OCI-M2 (cell line): ENCODE measurements around the gene CACNA2D4.

ENCODE experiments used
- DNase-seq: peaks from one replicate; lab custom pipeline; 2025; ENCODE audit not compliant: unreplicated experiment; lab: John Stamatoyannopoulos, UW

The CACNA2D4 gene

DNA sequence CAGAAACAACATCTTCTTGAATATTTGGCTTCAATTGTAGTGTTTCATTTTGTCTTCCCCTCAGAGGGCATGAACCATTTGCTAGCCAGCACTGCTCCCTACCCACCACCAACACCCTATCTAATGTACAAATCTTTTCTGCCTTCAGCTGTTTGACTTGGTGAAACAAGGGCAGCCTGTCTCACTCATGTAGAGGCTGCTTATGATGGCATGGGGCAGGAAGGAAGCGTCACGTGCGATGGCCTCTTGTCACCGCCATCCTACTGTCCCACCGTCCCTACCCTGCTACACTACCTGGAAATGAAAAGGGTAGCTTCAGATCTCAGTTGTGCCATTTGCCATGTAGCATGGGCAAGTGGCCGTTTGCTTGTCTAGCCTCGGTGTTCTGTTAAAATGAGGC lies 128.0 kb downstream of the CACNA2D4 start:
- no peak for DNase-seq

DNA sequence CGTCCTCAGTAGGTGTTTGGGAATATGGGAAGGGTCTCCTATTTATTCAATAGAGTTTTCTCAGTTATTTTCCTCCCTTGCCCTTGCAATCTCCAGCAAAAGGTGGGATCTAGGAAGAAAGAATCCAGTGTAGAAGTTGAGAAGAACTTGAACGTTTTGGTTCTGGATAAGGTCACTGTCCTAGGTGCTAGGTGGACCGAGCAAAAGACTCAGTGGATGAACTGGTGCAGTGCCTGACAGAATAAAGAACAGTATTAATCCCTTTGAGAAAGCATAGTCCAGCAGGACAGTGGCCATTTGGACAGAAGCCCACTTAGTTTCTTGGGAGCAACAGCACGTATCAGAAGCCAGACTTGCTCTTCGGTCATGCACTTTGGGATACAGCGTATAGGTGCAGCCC lies 130.7 kb downstream of the CACNA2D4 start:
- no peak for DNase-seq

DNA sequence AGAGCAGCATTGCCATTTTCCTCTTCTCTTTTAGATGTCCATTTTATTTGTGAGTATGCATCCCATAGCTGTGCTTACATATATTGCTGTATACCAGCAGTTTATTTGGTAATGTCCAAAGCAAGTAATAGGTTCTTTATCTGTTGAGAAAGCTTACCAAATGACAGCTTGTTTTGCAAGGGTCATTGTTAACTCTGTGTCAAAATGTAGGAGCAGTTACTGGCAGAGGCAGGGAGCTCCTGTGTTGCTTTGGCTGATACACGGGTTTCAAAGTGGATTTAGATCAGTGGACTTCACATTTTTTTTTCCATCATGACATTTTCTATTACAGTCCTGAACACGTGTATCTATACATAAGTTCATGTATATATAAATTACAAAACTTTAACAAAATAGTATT lies 136.2 kb downstream of the CACNA2D4 start:
- DNase-seq = no peak

DNA sequence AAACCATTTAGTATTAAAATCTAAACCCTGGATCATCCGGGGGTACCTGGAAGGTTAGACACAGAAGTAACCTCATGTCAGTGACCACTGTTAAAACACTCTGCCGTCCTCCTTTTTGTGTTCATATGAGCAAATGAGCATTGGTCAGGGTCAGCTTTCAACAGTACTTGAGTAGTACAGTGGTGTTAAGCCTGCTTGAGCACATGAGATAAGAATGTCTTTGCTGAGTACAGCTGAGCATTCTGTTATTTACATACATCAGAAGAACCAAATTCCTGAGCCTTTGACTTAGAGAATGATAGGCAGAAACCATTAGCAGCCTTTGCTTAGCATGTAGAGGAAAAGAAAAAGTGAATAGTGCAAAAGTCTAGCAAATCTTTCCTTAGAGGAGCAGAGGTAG lies 136.7 kb downstream of the CACNA2D4 start:
- no peak for DNase-seq

DNA sequence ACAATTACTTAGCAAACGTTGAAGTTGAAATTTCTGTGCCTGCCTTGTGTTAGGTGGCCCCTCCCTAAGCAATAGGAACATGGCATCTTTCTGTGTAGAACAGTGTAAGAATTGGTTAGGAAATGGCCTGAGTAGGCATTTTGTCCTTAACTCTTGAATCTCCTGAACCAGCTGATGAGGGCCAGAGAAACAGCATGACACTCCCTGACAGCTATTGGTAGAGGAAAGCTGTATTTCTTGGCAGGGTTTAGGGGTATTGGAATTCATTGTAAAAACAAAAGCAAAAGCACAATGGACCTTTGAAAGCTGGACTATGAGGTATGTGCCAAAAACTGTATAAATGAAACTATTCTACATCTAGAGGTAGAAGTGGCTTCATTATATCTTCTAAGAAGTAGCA lies 138.7 kb downstream of the CACNA2D4 start:
- DNase-seq = no peak

DNA sequence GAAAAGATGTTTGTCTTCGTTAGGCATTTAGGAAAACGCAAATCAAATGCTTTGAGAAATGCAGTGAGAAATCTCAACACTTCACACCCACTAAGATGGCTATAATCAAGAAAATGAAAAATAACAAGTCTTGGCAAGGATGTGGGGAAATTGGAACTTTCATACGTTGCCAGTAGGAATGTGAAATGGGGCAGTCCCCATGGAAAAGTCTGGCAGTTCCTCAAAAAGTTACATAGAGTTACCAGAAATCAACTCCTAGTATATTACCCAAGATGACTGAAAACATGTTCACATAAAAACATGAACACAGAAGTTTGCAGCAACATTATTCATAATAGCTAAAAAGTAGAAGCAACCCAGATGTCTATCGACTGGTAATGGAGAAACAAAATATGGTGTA lies 139.5 kb downstream of the CACNA2D4 start:
- no peak for DNase-seq

DNA sequence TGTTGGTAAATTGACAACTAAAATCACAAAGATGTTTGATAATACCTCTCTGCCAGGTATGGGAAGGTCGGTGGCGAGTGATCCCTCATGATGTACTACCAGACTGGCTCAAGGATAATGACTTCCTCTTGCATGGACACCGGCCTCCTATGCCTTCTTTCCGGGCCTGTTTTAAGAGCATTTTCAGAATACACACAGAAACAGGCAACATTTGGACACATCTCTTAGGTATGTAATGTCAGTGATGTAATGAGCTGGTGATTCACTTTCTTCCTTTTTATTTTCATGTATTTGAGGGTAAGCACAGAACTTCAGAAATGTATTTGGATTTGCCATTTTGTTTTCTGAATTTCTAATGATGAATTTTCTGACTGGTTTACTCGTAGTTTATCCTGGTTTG lies 140.7 kb downstream of the CACNA2D4 start:
- no peak for DNase-seq

DNA sequence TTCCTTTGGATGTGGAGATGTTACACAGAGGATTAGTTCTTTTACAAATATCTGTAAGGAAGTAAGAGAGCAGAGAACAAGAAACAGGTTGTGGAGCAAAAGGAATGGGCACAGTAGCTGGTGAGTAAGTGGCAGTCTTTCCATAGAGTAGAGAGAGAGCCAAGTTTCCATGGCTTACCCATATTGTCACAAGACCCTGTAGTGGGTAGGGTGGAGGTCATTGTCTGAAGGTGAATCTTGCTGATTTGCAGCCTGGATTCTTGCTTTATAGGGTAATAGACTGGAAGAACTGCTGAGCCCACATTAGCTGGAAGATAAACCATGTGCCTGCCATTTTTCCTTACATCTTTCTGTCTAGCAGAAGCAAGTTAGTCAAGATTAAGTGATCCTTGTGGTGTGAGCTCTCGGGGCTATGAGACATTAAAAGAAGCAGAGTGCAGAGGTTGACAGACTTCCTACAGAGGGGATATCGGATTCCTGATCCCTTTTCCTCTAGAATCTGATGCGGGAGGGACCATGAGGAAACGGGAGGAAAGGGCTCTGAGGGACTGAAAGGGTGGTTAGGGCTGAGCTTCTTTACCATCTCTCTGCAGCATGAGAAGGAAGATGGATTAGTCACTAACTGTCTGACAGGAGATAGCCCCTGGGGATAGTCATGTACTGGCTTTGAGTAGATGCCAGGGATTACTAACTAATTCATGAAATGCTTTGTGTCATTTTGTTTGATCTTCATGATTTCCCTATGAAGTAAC lies 142.1 kb downstream of the CACNA2D4 start:
- no peak for DNase-seq

DNA sequence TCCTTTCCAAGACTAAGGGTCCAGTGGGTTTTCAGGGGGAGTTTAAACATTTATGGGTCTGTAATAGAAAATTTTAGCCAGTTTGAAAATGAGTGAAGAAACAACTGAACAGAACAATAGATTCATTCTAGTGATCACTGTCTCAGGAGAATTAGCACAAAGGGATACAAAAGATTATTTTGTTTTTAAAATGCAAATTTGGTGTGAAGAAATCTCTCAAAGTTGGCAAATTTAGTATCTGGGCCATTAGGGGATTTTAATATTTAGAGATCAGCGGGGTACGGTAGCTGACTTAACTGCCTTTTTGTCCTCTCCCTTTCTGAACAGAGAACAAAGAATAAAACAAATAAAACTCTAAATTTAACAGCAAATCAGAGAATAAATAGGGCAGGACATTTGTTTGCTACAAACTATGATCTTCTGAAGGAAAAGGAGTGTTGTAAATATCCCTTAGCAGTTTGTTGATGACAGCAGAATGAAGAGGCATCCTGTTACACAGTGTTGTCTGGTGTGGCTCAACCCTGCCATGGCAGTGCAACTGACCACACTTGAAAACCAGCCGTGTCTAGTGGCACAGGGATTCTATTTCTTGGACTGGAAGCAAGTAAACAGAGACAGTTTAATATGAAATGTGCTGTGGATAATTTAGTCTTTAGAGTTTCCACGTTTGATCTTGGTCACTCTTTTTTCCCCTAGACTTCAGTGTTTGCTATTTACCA lies 144.4 kb downstream of the CACNA2D4 start:
- no peak for DNase-seq

DNA sequence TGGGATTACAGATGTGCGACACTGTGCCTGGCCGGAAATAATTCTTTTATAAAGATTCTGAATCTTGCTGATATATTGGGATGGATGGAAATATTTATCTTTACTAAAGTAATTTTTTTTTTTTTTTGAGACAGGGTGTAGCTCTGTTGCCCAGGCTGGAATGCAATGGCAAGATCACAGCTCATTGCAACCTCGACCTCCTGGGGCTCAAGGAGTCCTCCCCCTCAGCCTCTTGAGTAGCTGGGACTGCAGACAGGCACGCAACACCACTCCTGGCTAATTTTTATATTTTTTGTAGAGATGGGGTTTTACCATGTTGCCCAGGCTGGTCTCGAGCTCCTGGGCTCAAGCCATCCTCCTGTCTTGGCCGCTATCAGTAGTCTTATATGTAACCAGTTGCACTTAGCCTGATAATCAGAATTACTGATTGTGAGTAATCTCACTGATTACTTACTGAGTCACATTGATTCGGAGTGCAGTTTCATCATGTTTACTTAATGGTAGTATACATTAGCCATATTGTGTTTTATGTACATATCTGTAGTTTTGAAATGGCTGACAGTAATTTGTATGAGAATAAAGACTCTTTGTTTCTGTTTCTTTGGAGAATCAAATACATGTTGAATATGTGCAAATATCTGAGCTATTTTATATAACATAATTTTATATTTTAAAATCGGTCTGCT lies 148.5 kb downstream of the CACNA2D4 start:
- no peak for DNase-seq

DNA sequence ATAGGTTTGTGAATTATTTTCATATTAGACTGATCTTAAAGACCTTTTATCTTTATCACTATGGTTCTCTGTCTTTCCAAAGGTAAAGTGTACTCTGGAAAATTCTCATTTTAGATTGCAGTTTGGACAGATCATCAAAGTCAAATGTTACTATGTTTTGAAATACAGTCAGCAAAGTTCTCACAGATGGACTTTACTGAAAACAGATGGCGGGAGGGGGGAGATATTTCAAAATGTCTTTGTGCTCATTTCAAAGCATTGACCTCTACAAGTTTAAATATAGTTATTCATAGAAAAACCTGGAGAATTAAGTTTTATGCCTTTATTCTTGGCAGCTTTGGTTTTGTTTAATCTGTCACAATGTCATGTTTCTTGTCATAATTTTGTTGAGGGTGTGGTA lies 149.8 kb downstream of the CACNA2D4 start:
- DNase-seq = no peak

DNA sequence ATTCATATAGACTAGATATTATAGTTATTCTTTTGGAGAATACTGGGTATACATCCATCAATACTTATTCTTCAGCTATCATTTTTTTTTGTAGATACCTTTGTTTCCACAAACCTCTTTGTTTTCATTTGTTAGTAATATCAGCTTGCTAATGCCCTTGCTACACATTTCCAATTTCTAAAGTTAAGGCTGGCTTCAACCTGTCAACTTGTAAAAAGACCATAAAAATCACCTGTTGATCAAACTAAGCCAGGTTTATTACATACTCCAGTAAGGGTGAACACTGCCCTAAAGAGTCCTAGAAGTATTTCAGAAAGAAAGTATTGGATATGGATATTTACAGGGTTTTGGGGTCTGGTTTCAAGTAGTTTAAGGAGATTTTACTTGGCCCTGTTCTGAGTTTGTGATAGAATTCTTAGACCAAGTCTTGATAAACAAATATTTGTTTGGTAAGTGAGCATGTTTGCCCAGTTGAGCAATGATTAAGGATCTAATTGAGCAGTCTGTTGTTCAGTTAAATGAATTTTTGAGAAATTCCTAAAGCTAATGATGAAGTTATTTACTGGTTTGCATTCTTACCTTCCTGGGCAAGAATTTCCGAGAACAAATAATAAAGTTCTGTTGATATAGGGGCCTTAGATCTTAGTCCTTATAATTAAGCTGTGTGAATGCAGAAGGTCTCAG lies 150.9 kb downstream of the CACNA2D4 start:
- no peak for DNase-seq

DNA sequence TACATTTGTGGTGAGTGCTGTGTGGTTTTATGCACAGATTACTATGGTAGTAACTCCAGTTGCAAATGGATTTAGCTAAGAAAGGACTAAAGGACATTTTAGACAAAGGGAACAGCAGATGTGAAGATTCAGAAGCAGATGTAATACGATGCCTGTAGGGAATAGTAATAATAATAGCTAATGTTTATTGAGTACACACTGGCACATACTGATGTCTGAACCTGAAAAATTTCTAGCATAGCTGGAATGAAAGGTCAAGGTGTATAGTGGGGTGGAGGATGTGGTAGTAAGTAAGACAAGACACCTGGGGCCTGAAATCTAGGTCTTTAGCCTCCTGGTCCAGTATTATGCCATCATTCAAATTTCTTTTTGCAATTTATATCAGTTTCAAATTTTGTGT lies 152.3 kb downstream of the CACNA2D4 start:
- no peak for DNase-seq

DNA sequence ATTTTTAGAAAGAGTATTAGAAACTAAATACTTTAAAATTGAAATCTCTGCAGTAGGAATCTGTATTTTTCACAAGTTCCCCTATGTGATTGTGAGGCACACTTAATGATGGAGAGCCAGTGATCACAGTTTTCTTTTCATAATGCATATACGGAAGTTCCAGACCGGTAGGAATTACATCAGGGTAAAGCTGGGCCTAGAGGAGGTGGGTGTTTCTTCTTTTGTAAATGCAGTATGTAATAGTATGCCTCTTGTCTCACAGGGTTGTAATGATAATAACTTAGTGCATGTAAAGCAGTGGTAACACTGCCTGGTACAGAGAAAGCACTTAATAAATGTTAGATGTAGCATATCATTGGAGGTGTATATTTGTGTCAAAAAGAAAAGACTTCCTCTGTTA lies 155.3 kb downstream of the CACNA2D4 start:
- no peak for DNase-seq

DNA sequence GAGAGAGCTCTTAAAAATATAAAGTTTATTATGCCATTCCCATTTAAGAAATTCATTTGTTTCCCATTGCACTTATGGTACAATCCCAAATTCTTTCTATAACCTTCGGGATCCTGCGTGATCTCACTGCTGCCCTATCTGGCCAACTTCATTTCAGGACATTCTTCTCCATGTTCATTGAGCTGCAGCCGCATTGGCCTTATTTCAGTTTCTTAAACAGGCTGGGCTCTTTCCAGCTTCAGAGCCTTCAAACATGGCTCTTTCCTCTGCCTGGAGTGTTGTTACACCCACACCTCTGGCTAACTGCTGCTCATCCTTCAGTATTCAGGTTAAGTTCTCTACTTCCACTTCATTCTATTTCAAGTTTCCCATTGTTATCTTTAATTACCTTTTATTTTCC lies 156.6 kb downstream of the CACNA2D4 start:
- no peak for DNase-seq

DNA sequence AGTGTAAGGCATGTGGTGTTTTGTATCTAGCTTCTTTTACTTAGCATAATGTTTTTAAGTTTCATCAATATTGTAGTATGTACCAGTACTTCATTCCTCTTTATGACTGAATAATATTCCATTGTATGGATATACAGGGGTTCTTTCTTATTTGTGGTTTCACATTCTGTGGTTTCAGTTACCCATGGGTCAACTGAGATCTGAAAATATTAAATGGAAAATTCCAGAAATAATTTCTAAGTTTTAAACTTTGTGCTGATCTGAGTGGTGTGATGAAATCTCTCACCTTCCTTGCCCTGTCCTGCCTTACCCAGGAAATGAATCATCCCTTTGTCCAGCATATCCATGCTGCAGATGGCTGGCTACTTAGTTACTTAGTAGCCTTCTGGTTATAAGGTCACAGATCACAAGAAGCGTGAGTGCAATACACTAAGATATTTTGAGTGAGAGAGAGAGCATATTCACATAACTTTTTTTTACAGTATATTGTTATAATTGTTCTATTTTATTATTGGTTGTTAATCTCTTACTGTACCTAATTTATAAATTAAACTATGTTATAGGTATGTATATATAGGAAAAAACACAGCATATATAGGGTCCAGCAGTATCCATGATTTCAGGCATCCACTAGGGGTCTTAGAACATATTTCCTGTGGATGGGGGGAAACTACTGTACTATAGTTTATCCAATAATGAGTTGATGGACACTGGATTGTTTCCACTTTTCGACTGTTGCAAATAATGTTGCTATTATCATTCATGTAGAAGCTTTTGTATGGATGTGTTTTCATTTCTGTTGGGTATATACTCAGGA lies 157.7 kb downstream of the CACNA2D4 start:
- DNase-seq = no peak

DNA sequence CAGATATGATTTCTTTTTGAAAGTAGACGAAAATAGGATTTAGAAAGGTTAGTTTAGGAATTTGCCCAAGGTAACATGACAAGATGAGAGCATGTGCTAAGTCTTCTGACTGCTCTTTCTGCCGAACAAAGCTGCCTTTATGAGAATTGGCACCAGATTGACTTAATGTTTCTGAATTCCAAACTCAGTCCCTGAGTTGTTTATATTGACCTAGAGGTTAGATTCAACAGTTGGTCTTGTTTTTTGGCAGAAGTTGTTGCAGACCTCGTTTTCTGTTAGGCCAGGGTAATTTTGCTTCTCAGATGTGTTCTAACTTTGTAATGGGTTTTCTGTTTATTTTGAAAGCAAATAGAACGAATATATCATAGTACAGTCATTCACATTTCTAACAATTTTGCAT lies 159.6 kb downstream of the CACNA2D4 start:
- DNase-seq = no peak

DNA sequence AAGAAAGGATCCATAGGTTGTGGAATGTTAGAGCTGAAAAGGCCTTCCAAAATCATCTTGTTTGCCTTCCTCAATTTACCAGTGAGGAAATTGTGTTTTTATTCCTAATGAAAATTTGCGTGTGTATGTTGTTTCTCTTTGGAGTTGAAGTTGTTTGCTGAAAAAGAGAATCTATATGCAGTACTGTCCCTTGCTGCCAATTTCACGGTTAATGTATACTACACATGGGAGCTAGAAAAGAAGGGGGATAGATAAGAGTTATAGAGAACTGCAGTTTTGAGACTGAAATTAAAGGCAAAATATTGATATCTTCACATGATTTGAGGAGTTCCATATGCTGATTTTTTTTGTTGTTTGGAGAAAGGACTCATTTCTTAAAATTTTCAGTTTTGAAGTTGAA lies 160.1 kb downstream of the CACNA2D4 start:
- DNase-seq = no peak

DNA sequence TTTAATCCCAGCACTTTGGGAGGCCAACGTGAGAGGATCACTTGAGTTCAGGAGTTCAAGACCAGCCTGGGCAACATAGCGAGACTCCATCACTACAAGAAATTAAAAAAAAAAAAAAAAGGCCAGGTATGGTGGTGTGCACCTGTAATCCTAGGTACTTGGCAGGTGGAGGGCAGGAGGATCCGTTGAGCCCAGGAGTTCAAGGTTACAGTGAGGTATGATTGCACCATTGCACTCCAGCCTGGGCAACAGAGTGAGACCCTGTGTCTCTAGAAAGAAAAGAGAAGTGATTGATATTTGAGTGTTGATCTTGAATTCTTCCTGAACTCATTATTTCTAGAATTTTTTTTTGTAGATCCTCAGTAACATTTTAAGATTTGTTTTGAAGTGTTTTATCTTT lies 168.2 kb downstream of the CACNA2D4 start:
- no peak for DNase-seq

DNA sequence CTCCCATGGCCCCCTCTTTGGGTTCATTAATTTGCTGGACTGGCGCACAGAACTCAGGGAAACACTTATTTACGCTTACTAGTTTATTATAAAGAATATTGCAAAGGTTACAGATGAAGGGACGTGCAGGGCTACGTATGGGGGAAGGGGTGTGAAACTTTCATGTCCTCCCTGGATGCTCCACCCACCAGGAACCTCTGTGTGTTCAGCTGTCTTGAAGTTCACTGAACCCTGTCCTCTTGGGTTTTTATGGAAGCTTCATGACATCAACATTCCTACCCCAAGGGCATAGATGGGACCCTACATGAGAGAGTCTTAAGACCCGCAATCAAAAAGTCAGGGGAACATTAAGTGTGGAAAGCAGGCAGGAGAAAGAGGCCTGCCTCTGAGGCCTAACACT lies 169.4 kb downstream of the CACNA2D4 start:
- no peak for DNase-seq

DNA sequence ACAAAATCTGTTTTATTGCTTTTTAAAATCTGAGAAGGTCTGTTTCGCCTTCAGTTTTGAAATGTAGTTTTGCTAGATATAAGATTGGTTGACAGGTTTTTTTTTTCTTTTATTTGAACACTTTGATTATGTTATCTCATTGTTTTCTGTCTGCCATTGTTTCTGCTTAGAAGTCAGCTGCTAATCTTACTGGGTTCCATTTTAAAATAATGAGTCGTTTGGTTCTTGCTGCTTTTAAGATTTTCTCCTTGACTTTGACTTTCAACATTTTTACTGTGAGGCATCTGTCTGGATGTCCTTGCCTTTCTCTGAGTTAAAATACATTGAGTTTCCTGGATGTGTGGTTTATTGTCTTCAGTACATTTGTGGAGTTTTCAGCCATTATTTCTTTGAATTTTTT lies 170.8 kb downstream of the CACNA2D4 start:
- no peak for DNase-seq
